GM12865 (cell line): Measurements from ENCODE around the gene DNAJB8.

Source experiments
- DNase-seq: peaks from one replicate; pipeline ENCODE4 v3.0.0; 2010; ENCODE audit warnings: low read depth
- H3K4me3 ChIP-seq: 2 replicates; pipeline ENCODE4 v1.5.1; 2011; ENCODE audit warnings: mild to moderate bottlenecking, low read depth, low read length, control low read depth
- TF ChIP-seq, protein P1 (sequence below): IDR thresholded peaks from 2 replicates; pipeline ENCODE4 v1.5.1; 2011; ENCODE audit warnings: low read length, control low read depth, low read depth, inconsistent platforms; ENCODE audit not compliant: insufficient read depth; ENCODE audit errors: missing control alignments

The DNAJB8 gene

DNA sequence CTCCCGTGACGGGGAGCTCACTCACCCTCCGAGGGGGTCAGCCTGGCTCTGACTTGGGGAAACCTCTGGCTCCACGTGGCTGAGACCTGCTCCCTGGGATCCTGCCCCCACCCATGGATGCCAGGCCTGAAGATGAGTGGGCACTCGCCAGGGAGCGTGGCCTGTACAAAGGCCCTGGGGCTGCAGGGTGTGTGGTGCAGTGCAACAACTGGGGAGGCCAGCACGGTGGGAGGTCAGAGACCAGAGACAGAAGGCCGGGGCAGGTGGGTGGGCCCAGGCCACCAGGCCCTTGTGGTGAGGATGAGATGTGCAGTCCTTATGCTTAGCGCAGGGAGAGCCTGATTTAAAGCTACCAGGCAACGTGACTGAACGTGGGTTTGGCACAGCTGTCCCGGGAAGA, 5.0 kb downstream of the DNAJB8 start:
- TF ChIP-seq, protein P1, sequence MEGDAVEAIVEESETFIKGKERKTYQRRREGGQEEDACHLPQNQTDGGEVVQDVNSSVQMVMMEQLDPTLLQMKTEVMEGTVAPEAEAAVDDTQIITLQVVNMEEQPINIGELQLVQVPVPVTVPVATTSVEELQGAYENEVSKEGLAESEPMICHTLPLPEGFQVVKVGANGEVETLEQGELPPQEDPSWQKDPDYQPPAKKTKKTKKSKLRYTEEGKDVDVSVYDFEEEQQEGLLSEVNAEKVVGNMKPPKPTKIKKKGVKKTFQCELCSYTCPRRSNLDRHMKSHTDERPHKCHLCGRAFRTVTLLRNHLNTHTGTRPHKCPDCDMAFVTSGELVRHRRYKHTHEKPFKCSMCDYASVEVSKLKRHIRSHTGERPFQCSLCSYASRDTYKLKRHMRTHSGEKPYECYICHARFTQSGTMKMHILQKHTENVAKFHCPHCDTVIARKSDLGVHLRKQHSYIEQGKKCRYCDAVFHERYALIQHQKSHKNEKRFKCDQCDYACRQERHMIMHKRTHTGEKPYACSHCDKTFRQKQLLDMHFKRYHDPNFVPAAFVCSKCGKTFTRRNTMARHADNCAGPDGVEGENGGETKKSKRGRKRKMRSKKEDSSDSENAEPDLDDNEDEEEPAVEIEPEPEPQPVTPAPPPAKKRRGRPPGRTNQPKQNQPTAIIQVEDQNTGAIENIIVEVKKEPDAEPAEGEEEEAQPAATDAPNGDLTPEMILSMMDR = no peak
- DNase-seq = no peak
- no peak overlapping the region for H3K4me3 ChIP-seq

DNA sequence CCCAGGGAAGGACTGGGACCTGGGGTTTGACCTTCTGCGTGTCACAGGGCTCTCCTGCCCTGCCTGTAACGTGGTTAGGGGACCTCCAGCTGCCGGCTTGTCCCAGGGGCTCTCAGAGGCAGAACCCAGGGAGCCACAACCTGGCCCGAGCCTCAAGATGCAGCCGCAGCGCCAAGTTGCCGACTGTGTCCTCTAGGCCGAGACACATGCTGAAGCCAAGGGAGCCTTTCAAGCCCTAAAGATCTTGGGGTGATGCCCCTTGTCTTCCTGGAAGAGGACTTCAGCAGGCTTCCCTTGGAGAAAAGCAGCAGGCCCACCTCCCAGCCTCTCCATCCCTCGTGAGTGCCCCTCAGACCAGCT, 7.2 kb downstream of the DNAJB8 start:
- no peak overlapping the region for H3K4me3 ChIP-seq
- TF ChIP-seq, protein P1 = no peak
- no peak for DNase-seq

DNA sequence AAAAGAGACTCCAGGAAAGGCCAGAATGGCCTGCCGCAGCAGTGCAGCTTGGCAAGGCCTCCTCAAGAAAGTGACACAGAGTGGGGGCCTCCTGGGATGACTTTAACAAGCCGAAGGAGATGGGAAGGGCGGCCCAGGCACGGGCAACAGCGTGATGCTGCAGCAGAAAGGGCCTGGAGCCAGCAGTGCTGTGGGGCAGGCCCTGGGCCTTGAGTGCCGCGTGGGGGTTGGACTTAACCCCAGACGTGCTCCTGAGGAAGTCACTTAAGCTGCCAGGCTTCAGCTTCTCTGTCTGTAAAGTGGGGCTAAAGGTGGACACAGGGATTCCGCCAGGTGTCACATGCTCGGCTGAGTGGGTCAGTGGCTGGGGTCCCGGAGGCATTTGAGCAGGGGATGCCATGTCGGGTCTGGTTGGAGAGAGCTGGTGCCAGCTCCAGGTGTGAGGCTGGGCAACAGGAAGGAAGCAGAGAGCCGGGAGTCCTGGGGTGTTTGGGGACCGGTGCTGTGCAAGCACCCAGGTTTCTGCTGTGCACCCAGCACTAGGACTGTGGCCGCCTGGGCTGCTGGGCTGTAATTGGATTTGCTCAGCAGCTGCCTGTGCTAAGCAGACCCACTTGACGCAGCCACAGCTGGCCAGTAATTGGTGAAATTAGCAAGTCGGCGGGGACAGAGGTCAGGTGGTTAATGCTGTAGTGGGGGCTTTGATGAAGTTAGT, 7.8 kb downstream of the DNAJB8 start:
- H3K4me3 ChIP-seq = no peak overlapping the region
- TF ChIP-seq, protein P1 = no peak
- no peak for DNase-seq

DNA sequence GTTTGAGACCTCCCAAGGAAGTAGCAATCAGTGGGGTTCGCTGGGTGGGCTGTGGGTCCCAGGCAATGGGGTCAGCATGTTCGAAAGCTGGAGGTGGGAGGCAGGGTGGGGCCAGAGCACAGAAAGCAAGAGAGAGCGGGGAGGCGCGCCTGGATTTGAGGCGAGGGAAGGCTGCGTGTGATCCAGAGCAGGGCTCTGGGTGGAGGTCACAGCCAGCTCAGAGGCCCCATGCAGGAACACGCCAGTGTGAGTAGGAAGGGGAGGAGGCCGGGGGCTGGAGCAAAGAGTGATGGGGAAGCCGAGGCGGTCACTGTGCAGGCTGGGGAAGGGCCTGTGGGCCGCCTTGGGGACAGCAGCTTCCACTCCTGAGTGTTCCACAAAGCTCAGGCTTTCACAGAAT, 8.8 kb downstream of the DNAJB8 start:
- H3K4me3 ChIP-seq = no peak overlapping the region
- TF ChIP-seq, protein P1 = no peak
- no peak for DNase-seq

DNA sequence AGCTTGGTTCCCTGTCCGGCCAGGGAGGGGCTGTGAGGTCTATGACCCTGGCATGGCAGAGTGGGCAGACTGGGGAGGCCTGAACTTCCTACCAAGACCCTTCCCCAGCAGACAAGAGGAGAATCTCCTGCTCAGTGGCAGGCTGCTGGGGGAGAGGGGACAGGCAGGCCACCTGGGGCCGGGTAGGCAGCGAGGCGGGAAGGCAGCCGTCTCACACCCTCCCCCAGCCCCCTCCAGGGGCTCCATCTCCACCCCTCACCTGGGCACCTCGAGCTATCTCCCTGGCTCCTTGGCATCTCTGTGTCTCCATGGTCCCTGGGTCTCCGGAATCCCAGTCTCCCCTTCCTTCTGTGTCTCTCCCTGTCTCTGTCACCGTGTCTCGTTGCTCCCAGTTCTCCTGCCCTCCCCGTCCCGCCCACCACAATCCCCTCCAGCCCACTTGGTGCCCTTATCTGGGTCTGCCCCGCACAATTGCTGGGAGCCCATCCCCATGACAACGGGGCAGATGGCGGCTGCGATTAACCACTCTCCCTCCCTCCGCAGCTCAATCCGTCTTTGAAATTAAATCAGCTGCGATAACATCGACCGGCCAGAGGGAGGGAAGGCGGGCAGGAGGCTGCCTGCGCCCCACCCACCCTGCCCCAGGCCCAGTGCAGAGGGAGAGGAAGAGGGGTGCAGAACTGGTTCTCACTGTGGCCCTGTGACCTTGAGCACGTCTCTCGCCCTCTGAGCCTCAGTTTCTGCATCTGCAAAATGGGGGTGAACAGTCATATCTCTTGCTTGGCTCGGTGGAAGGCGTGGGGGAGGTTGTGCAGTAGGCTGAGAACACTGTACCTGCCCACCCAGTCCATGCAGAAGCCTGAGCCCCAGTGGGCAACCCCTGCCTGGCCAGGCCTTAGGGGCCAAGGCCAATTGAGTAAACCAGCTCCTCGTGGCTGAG, 9.6 kb downstream of the DNAJB8 start:
- DNase-seq = no peak
- no peak overlapping the region for H3K4me3 ChIP-seq
- TF ChIP-seq, protein P1 = no peak

DNA sequence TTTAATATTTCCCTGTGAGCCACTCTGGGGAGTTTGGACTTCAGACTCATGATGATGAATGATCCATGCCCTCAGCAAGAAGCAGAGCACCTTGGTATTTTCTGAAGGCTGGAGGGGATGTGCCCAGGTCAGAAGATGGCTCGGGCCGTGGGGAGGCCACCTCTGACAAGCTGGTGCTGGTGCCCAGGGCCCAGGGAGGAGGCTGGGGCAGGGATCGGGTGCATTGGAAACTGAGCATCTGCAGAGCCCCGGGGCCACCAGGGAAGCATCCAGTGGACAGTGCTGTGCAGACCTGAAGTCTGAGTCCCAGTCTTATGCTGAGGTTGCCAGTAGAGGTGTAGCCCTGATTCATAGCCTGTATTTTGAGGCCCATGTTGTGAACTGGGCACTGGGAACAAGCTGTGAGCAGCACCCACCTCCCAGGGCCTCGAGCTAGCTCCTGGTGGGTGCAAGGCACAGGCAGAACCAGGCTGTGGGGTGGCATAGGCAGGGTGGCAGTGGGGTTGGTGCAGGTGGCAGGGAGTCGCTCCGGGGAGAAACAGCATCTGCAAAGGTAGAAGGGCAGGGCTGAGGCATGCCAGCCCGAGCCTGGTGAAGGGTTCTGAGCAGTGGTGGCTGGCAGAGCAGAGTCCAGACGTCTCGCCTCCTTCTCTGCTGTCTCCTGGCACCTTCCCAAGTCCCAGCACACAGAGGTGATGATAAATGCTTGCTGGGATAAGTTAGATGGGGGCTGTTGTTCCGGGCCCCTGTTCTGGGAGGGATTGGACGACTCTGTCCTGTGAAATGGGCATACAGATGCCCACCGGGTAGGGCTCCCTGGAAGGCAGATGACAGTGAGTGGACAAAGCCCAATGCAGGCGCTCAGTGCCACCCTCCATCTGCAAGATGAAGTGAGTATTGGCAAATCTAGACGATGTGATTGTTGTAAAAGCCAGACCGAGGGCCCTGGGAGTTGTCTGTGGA, 10.6 kb downstream of the DNAJB8 start:
- DNase-seq = no peak
- TF ChIP-seq, protein P1 = no peak
- H3K4me3 ChIP-seq = no peak overlapping the region
